ENCODE measurements around the gene SMG7. TPM values are rescaled to one million over a fixed set of nuclear protein-coding genes. Genes with fewer than 3 reads are reported as not detected.

The SMG7 gene
- total and polyA plus RNA-seq, 10 of the 15 experiments (the other 5 are each of a cell fraction or from before 2014, with no cell fraction given) = 9.5 to 65.4 (median 42.7) TPM

GRCh38 chr1:183546427-183546826 is 74.1 kb downstream of the SMG7 start (continued):
- no peak for TF ChIP-seq SMARCA5 (IDR thresholded peaks at IDR 0.05)
- TF ChIP-seq CBX3 (IDR thresholded peaks at IDR 0.05; ENCODE audit: borderline replicate concordance, low read depth) = no peak
- no peak for TF ChIP-seq CBFB (IDR thresholded peaks at IDR 0.05; ENCODE audit: low read depth)
- no peak for TF ChIP-seq ATF2 (IDR thresholded peaks at IDR 0.05; ENCODE audit: low read length)
- TF ChIP-seq PBX3 (IDR thresholded peaks at IDR 0.05; ENCODE audit: insufficient replicate concordance, low read depth, low read length) = no peak

GRCh38 chr1:183548116-183548515 is 75.8 kb downstream of the SMG7 start:
- Histone ChIP-seq H3K4me3 (no peak overlapping the region), H3K9me3 (replicated peaks; ENCODE audit: control insufficient read depth, insufficient read depth, low read length) (no peaks in the 10 kb centered on the region), H2AFZ (ENCODE audit: control insufficient read depth, low read depth, low read length) (no peak overlapping the region), H3K27ac (ENCODE audit: control insufficient read depth, insufficient read depth) (no peak overlapping the region), H3K27me3 (replicated peaks in 1 of 2; ENCODE audit: control insufficient read depth in 2 of 2, insufficient read depth in 2 of 2, low read length in 1 of 2) (no peaks in the 10 kb centered on the region), H3K9ac (ENCODE audit: control insufficient read depth, insufficient read depth, low read length) (no peak overlapping the region), H3K4me1 (ENCODE audit: control insufficient read depth, insufficient read depth, low read length) (no peaks in the 10 kb centered on the region), H3K36me3 (ENCODE audit: control insufficient read depth in 2 of 2, insufficient read depth in 2 of 2, low read length in 1 of 2) (peaks cover 22 to 53% of the 10 kb centered on the region in 2 experiments), H3K4me2 (ENCODE audit: control insufficient read depth, insufficient read depth) (no peak overlapping the region), H4K20me1 (ENCODE audit: control insufficient read depth, insufficient read depth) (no peaks in the 10 kb centered on the region), H3K79me2 (ENCODE audit: control insufficient read depth, insufficient read depth, low read length) (no peaks in the 10 kb centered on the region)
- intact Hi-C loops (cut with micrococcal nuclease; ENCODE audit: unreplicated experiment) = loop anchor here (10.0 kb wide), 1 partner anchor 583 kb away; no protein-coding TSS in a partner anchor
- peak; percentile 46 for ATAC-seq
- 100% methylated on average over 1 of the region's 1 CpG for WGBS (ENCODE audit: insufficient coverage, insufficient replicate concordance, low lambda C conversion rate, missing lambda C conversion rate)
- ChIA-PET RAD21 (ENCODE audit: unreplicated experiment) (interaction anchor here (1.0 to 1.1 kb wide), 2 partner anchors 8 to 61 kb away, joined by 3 read pairs; no protein-coding TSS in a partner anchor), SMC1A (ENCODE audit: uncharacterized antibody, unreplicated experiment) (interaction anchor here (0.8 to 4.3 kb wide), 11 partner anchors 10 to 265 kb away, joined by 3 to 18 read pairs (median 3); no protein-coding TSS in a partner anchor), CTCF (interaction anchor here (1.0 to 2.2 kb wide), 4 partner anchors 15 to 585 kb away, joined by 3 to 8 read pairs (median 5); partner anchors contain the start of gene NCF2), POLR2A (interaction anchor here (0.7 to 1.0 kb wide), 2 partner anchors 25 to 32 kb away, joined by 3 read pairs; no protein-coding TSS in a partner anchor)
- in situ Hi-C loops (cut with MboI) = loop anchor here (10.0 kb wide), 2 partner anchors 263 to 663 kb away; no protein-coding TSS in a partner anchor
- DNase-seq (ENCODE audit: low read depth, low spot score) = no peak
- FAIRE-seq = no peak
- TF ChIP-seq SP1 (IDR thresholded peaks at IDR 0.05; ENCODE audit: low read depth, low read length) = no peak
- no peak for TF ChIP-seq HDAC6 (IDR thresholded peaks at IDR 0.05; ENCODE audit: unreplicated experiment)
- no peak for TF ChIP-seq ATF2 (IDR thresholded peaks at IDR 0.05; ENCODE audit: low read length)
- TF ChIP-seq RUNX3 (IDR thresholded peaks at IDR 0.05; ENCODE audit: low read length) = peak; percentile 34
- no TSS peak for BruUV-seq (replicated peaks)

All from GM12878 (cell line).